ENCODE measurements around the gene CES2.
"Not testable (repeated sequence)": the region's sequence is repeated elsewhere in the genome, so short reads cannot be mapped to it uniquely, and the experiment has no call there.

Gene CES2

GRCh38 chr16:66894948-66895688, 40.2 kb upstream of the CES2 start:
- H3K9me3 ChIP-seq (ENCODE audit: control insufficient read depth, low read length): no peaks in the 10 kb centered on the region
- no peaks in the 10 kb centered on the region for H3K36me3 ChIP-seq (ENCODE audit: control insufficient read depth, insufficient read depth, low read length)
- no peaks in the 10 kb centered on the region for H3K4me1 ChIP-seq (ENCODE audit: control insufficient read depth, insufficient read depth, low read length)
- no peaks in the 10 kb centered on the region for H3K27me3 ChIP-seq (ENCODE audit: control insufficient read depth, insufficient read depth, low read length, poor library complexity, severe bottlenecking)
- WGBS, 2 experiments: 64 to 65% methylated on average over 11 of the region's 11 CpGs
- no peak overlapping the region for H3K4me3 ChIP-seq (ENCODE audit: insufficient read depth, low read depth, low read length)
- no peak overlapping the region for H3K27ac ChIP-seq (ENCODE audit: insufficient read depth, low read depth, low read length, poor library complexity, severe bottlenecking)

- no peaks in the 10 kb centered on the region for H3K27me3 ChIP-seq (ENCODE audit: control insufficient read depth, insufficient read depth, low read length, poor library complexity, severe bottlenecking)
- no peak overlapping the region for H3K27ac ChIP-seq (ENCODE audit: insufficient read depth, low read depth, low read length, poor library complexity, severe bottlenecking)
- no peaks in the 10 kb centered on the region for H3K9me3 ChIP-seq (ENCODE audit: control insufficient read depth, low read length)
- no peak overlapping the region for H3K4me3 ChIP-seq (ENCODE audit: insufficient read depth, low read depth, low read length)
- 92 to 95% methylated on average over 5 of the region's 5 CpGs for WGBS, 2 experiments
- no peaks in the 10 kb centered on the region for H3K36me3 ChIP-seq (ENCODE audit: control insufficient read depth, insufficient read depth, low read length)
- H3K4me1 ChIP-seq (ENCODE audit: control insufficient read depth, insufficient read depth, low read length): no peaks in the 10 kb centered on the region
These were observed 39.7 kb upstream of the CES2 start for GRCh38 chr16:66895689-66895979.

- Histone ChIP-seq H3K27me3 (ENCODE audit: control insufficient read depth, insufficient read depth, low read length, poor library complexity, severe bottlenecking) (no peaks in the 10 kb centered on the region), H3K4me3 (ENCODE audit: insufficient read depth, low read depth, low read length) (no peak overlapping the region), H3K36me3 (ENCODE audit: control insufficient read depth, insufficient read depth, low read length) (no peaks in the 10 kb centered on the region), H3K9me3 (ENCODE audit: control insufficient read depth, low read length) (no peaks in the 10 kb centered on the region), H3K27ac (ENCODE audit: insufficient read depth, low read depth, low read length, poor library complexity, severe bottlenecking) (no peak overlapping the region), H3K4me1 (ENCODE audit: control insufficient read depth, insufficient read depth, low read length) (no peaks in the 10 kb centered on the region)
- WGBS, 2 experiments: 93 to 97% methylated on average over 3 of the region's 3 CpGs
These were observed 39.3 kb upstream of the CES2 start for GRCh38 chr16:66895999-66896398.

GRCh38 chr16:66896682-66897081, 38.6 kb upstream of the CES2 start:
- not testable (repeated sequence) for H3K27me3 ChIP-seq (ENCODE audit: control insufficient read depth, insufficient read depth, low read length, poor library complexity, severe bottlenecking); H3K36me3 ChIP-seq (ENCODE audit: control insufficient read depth, insufficient read depth, low read length); H3K27ac ChIP-seq (ENCODE audit: insufficient read depth, low read depth, low read length, poor library complexity, severe bottlenecking); H3K4me3 ChIP-seq (ENCODE audit: insufficient read depth, low read depth, low read length); H3K9me3 ChIP-seq (ENCODE audit: control insufficient read depth, low read length); H3K4me1 ChIP-seq (ENCODE audit: control insufficient read depth, insufficient read depth, low read length)
- 78 to 81% methylated on average over 5 of the region's 5 CpGs for WGBS, 2 experiments

GRCh38 chr16:66898207-66898606, 37.1 kb upstream of the CES2 start:
- no peaks in the 10 kb centered on the region for H3K9me3 ChIP-seq (ENCODE audit: control insufficient read depth, low read length)
- H3K27me3 ChIP-seq (ENCODE audit: control insufficient read depth, insufficient read depth, low read length, poor library complexity, severe bottlenecking): no peaks in the 10 kb centered on the region
- H3K27ac ChIP-seq (ENCODE audit: insufficient read depth, low read depth, low read length, poor library complexity, severe bottlenecking): no peak overlapping the region
- no peak overlapping the region for H3K4me3 ChIP-seq (ENCODE audit: insufficient read depth, low read depth, low read length)
- no peaks in the 10 kb centered on the region for H3K36me3 ChIP-seq (ENCODE audit: control insufficient read depth, insufficient read depth, low read length)
- 96 to 99% methylated on average over 2 to 3 of the region's 3 CpGs for WGBS, 2 experiments
- H3K4me1 ChIP-seq (ENCODE audit: control insufficient read depth, insufficient read depth, low read length): no peaks in the 10 kb centered on the region

GRCh38 chr16:66898933-66899309, 36.4 kb upstream of the CES2 start:
- Histone ChIP-seq H3K27me3 (ENCODE audit: control insufficient read depth, insufficient read depth, low read length, poor library complexity, severe bottlenecking) (no peaks in the 10 kb centered on the region), H3K36me3 (ENCODE audit: control insufficient read depth, insufficient read depth, low read length) (no peaks in the 10 kb centered on the region), H3K4me1 (ENCODE audit: control insufficient read depth, insufficient read depth, low read length) (no peaks in the 10 kb centered on the region), H3K27ac (ENCODE audit: insufficient read depth, low read depth, low read length, poor library complexity, severe bottlenecking) (no peak overlapping the region), H3K9me3 (ENCODE audit: control insufficient read depth, low read length) (no peaks in the 10 kb centered on the region), H3K4me3 (ENCODE audit: insufficient read depth, low read depth, low read length) (no peak overlapping the region)
- 92 to 93% methylated on average over 2 of the region's 2 CpGs for WGBS, 2 experiments

GRCh38 chr16:66899310-66899944, 35.9 kb upstream of the CES2 start:
- H3K27ac ChIP-seq (ENCODE audit: insufficient read depth, low read depth, low read length, poor library complexity, severe bottlenecking): no peak overlapping the region
- 91 to 94% methylated on average over 6 of the region's 6 CpGs for WGBS, 2 experiments
- no peaks in the 10 kb centered on the region for H3K4me1 ChIP-seq (ENCODE audit: control insufficient read depth, insufficient read depth, low read length)
- H3K4me3 ChIP-seq (ENCODE audit: insufficient read depth, low read depth, low read length): no peak overlapping the region
- no peaks in the 10 kb centered on the region for H3K36me3 ChIP-seq (ENCODE audit: control insufficient read depth, insufficient read depth, low read length)
- no peaks in the 10 kb centered on the region for H3K9me3 ChIP-seq (ENCODE audit: control insufficient read depth, low read length)
- no peaks in the 10 kb centered on the region for H3K27me3 ChIP-seq (ENCODE audit: control insufficient read depth, insufficient read depth, low read length, poor library complexity, severe bottlenecking)

- Histone ChIP-seq H3K9me3 (ENCODE audit: control insufficient read depth, low read length) (no peaks in the 10 kb centered on the region), H3K27ac (ENCODE audit: insufficient read depth, low read depth, low read length, poor library complexity, severe bottlenecking) (no peak overlapping the region), H3K27me3 (ENCODE audit: control insufficient read depth, insufficient read depth, low read length, poor library complexity, severe bottlenecking) (no peaks in the 10 kb centered on the region), H3K4me1 (ENCODE audit: control insufficient read depth, insufficient read depth, low read length) (no peaks in the 10 kb centered on the region), H3K36me3 (ENCODE audit: control insufficient read depth, insufficient read depth, low read length) (no peaks in the 10 kb centered on the region), H3K4me3 (ENCODE audit: insufficient read depth, low read depth, low read length) (no peak overlapping the region)
- 62 to 74% methylated on average over 8 to 9 of the region's 9 CpGs for WGBS, 2 experiments
These were observed 35.2 kb upstream of the CES2 start for GRCh38 chr16:66899945-66900710.

- no peak overlapping the region for H3K4me3 ChIP-seq (ENCODE audit: insufficient read depth, low read depth, low read length)
- H3K36me3 ChIP-seq (ENCODE audit: control insufficient read depth, insufficient read depth, low read length): no peaks in the 10 kb centered on the region
- no peaks in the 10 kb centered on the region for H3K9me3 ChIP-seq (ENCODE audit: control insufficient read depth, low read length)
- H3K27me3 ChIP-seq (ENCODE audit: control insufficient read depth, insufficient read depth, low read length, poor library complexity, severe bottlenecking): no peaks in the 10 kb centered on the region
- H3K27ac ChIP-seq (ENCODE audit: insufficient read depth, low read depth, low read length, poor library complexity, severe bottlenecking): no peak overlapping the region
- no peaks in the 10 kb centered on the region for H3K4me1 ChIP-seq (ENCODE audit: control insufficient read depth, insufficient read depth, low read length)
- WGBS, 2 experiments: 84% methylated on average over 7 of the region's 7 CpGs
These were observed 34.4 kb upstream of the CES2 start for GRCh38 chr16:66900721-66901441.

- Histone ChIP-seq H3K36me3 (ENCODE audit: control insufficient read depth, insufficient read depth, low read length) (no peaks in the 10 kb centered on the region), H3K4me3 (ENCODE audit: insufficient read depth, low read depth, low read length) (no peak overlapping the region), H3K4me1 (ENCODE audit: control insufficient read depth, insufficient read depth, low read length) (no peaks in the 10 kb centered on the region), H3K27ac (ENCODE audit: insufficient read depth, low read depth, low read length, poor library complexity, severe bottlenecking) (no peak overlapping the region), H3K27me3 (ENCODE audit: control insufficient read depth, insufficient read depth, low read length, poor library complexity, severe bottlenecking) (no peaks in the 10 kb centered on the region), H3K9me3 (ENCODE audit: control insufficient read depth, low read length) (no peaks in the 10 kb centered on the region)
- WGBS, 2 experiments: 94 to 96% methylated on average over 10 of the region's 10 CpGs
These were observed 33.7 kb upstream of the CES2 start for GRCh38 chr16:66901626-66902025.
